ENCODE results near the gene DOK3. TPM values are rescaled to one million over a fixed set of nuclear protein-coding genes. Genes with fewer than 3 reads are reported as not detected.

The DOK3 gene
- total and polyA plus RNA-seq, 2 of the 13 experiments (the other 11 are each of a cell fraction or from before 2014, with no cell fraction given): 1.4 to 1.5 TPM

DNA sequence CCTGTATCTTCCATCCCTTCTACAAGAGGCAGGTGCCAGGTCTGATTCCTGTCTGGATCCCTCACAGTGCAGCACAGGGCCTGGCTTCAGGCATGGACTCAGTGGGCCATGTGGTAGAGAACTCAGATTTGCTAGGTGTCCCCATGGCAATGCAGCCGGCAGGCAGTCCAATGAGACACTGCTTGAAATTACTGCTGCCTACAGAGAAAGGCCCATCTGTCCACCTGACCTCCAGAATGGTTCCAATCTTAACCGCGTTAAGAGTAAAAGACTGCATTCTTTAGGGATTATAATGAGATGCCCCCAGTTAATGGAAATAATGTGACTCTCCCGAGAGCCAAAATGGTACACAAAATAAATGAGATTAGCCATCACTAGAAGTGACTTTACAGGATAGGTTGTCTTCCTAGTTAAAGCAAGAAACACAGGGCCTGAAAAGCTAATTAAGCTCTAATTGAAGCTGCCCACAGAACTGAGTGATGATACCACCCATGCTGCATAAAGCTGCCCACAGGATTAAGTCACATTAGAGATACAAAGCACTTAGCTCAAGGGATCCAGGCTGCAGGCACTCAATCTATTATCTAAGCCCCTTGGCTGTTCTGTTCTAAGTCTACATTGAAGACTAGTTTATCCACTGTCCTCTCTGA, 33.3 kb upstream of the DOK3 start (continued):
- TF ChIP-seq, protein P1, sequence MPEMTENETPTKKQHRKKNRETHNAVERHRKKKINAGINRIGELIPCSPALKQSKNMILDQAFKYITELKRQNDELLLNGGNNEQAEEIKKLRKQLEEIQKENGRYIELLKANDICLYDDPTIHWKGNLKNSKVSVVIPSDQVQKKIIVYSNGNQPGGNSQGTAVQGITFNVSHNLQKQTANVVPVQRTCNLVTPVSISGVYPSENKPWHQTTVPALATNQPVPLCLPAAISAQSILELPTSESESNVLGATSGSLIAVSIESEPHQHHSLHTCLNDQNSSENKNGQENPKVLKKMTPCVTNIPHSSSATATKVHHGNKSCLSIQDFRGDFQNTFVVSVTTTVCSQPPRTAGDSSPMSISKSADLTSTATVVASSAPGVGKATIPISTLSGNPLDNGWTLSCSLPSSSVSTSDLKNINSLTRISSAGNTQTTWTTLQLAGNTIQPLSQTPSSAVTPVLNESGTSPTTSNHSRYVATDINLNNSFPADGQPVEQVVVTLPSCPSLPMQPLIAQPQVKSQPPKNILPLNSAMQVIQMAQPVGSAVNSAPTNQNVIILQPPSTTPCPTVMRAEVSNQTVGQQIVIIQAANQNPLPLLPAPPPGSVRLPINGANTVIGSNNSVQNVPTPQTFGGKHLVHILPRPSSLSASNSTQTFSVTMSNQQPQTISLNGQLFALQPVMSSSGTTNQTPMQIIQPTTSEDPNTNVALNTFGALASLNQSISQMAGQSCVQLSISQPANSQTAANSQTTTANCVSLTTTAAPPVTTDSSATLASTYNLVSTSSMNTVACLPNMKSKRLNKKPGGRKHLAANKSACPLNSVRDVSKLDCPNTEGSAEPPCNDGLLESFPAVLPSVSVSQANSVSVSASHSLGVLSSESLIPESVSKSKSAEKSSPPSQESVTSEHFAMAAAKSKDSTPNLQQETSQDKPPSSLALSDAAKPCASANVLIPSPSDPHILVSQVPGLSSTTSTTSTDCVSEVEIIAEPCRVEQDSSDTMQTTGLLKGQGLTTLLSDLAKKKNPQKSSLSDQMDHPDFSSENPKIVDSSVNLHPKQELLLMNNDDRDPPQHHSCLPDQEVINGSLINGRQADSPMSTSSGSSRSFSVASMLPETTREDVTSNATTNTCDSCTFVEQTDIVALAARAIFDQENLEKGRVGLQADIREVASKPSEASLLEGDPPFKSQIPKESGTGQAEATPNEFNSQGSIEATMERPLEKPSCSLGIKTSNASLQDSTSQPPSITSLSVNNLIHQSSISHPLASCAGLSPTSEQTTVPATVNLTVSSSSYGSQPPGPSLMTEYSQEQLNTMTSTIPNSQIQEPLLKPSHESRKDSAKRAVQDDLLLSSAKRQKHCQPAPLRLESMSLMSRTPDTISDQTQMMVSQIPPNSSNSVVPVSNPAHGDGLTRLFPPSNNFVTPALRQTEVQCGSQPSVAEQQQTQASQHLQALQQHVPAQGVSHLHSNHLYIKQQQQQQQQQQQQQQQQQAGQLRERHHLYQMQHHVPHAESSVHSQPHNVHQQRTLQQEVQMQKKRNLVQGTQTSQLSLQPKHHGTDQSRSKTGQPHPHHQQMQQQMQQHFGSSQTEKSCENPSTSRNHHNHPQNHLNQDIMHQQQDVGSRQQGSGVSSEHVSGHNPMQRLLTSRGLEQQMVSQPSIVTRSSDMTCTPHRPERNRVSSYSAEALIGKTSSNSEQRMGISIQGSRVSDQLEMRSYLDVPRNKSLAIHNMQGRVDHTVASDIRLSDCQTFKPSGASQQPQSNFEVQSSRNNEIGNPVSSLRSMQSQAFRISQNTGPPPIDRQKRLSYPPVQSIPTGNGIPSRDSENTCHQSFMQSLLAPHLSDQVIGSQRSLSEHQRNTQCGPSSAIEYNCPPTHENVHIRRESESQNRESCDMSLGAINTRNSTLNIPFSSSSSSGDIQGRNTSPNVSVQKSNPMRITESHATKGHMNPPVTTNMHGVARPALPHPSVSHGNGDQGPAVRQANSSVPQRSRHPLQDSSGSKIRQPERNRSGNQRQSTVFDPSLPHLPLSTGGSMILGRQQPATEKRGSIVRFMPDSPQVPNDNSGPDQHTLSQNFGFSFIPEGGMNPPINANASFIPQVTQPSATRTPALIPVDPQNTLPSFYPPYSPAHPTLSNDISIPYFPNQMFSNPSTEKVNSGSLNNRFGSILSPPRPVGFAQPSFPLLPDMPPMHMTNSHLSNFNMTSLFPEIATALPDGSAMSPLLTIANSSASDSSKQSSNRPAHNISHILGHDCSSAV (CRISPR knock-in tag; IDR thresholded peaks at IDR 0.05; ENCODE audit: borderline replicate concordance): no peak

DNA sequence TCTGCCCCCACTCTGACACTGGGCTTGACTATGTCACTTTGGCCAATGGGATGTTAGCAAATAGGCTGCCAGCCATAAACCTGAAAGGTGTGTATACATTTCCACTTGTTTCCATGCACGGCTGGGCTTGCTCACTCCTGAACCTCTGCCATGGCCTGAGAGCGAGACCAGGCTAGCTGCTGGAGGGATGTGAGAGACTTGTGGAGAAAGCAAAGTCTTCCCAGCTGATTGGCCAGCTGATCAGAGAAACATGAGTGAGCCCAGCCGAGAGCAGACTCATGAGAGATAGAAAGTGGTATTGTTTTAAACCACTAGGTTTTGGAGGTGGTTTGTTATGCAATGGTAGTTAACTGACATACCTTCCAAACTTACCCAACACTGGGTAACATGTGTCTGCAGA, 30.8 kb upstream of the DOK3 start:
- ChIA-PET CTCF (ENCODE audit: low intra/inter-chr PET ratio, low total read pairs) (no interaction called here), POLR2A (no interaction called here)
- FAIRE-seq (no peak), DNase-seq (ENCODE audit: low spot score) (no peak), ATAC-seq (no peak)
- Histone ChIP-seq H3K9ac (ENCODE audit: insufficient read depth, low read depth, low read length) (no peak overlapping the region), H3K4me3 (replicated peaks in 1 of 3; ENCODE audit: insufficient read depth in 1 of 3, low read depth in 2 of 3, low read length in 3 of 3) (no peak overlapping the region), H3K27ac (ENCODE audit: extremely low read length, insufficient read depth, low read length) (no peak overlapping the region), H3K4me1 (ENCODE audit: insufficient read depth, low read length) (peaks cover 6% of the 10 kb centered on the region), H3K79me2 (ENCODE audit: insufficient read depth, low read length) (peaks cover 44% of the 10 kb centered on the region), H3K4me2 (ENCODE audit: low read depth, low read length) (no peak overlapping the region), H3K27me3 (ENCODE audit: control insufficient read depth in 1 of 2, insufficient read depth in 2 of 2, low read length in 2 of 2) (no peaks in the 10 kb centered on the region), H4K20me1 (ENCODE audit: insufficient read depth, low read length) (peaks cover 9% of the 10 kb centered on the region), H2AFZ (ENCODE audit: low read length) (no peak overlapping the region), H3K36me3 (replicated peaks in 1 of 2; ENCODE audit: control insufficient read depth in 1 of 2, insufficient read depth in 2 of 2, low read length in 2 of 2) (peaks cover 26 to 69% of the 10 kb centered on the region in 2 experiments), H3K9me3 (ENCODE audit: low read length) (no peaks in the 10 kb centered on the region)
- WGBS (ENCODE audit: low lambda C conversion rate): 97% methylated on average over 3 of the region's 3 CpGs
- TF ChIP-seq MAF1 (CRISPR knock-in tag; IDR thresholded peaks at IDR 0.05; ENCODE audit: borderline replicate concordance): no peak
- no peak for TF ChIP-seq ZNF841 (CRISPR knock-in tag; IDR thresholded peaks at IDR 0.05; ENCODE audit: borderline replicate concordance)
- no peak for TF ChIP-seq HMG20A (CRISPR knock-in tag; IDR thresholded peaks at IDR 0.05; ENCODE audit: borderline replicate concordance)
- TF ChIP-seq, protein P2, sequence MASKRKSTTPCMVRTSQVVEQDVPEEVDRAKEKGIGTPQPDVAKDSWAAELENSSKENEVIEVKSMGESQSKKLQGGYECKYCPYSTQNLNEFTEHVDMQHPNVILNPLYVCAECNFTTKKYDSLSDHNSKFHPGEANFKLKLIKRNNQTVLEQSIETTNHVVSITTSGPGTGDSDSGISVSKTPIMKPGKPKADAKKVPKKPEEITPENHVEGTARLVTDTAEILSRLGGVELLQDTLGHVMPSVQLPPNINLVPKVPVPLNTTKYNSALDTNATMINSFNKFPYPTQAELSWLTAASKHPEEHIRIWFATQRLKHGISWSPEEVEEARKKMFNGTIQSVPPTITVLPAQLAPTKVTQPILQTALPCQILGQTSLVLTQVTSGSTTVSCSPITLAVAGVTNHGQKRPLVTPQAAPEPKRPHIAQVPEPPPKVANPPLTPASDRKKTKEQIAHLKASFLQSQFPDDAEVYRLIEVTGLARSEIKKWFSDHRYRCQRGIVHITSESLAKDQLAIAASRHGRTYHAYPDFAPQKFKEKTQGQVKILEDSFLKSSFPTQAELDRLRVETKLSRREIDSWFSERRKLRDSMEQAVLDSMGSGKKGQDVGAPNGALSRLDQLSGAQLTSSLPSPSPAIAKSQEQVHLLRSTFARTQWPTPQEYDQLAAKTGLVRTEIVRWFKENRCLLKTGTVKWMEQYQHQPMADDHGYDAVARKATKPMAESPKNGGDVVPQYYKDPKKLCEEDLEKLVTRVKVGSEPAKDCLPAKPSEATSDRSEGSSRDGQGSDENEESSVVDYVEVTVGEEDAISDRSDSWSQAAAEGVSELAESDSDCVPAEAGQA (IDR thresholded peaks at IDR 0.05; ENCODE audit: low read depth): no peak
- TF ChIP-seq, protein P2 (CRISPR knock-in tag; IDR thresholded peaks at IDR 0.05; ENCODE audit: borderline replicate concordance): no peak
- no peak for TF ChIP-seq ZSCAN29 (CRISPR knock-in tag; conservative IDR thresholded peaks at IDR 0.05)
- no peak for TF ChIP-seq MYC (CRISPR knock-in tag; IDR thresholded peaks at IDR 0.05; ENCODE audit: borderline replicate concordance)
- in situ Hi-C loops (cut with HindIII; ENCODE audit: extremely low pct_ligation_motif_present, low pct_unique_long_range_greater_than_20kb): no loop called here
- BruUV-seq (replicated peaks): no TSS peak
- intact Hi-C loops (cut with micrococcal nuclease; ENCODE audit: unreplicated experiment): no loop called here
